Loucy (cell line): ENCODE results near the gene COL4A5.

Experiments
- EZH2phosphoT487 ChIP-seq: fragments of 200-600 bp; IDR thresholded peaks from 2 replicates; pipeline ENCODE4 v1.6.1; 2018; ENCODE audit warnings: antibody characterized with exemption, mild to moderate bottlenecking, moderate library complexity, borderline replicate concordance
- TF ChIP-seq, protein P1 (sequence below): fragments of 200-600 bp; sonication (generic); conservative IDR thresholded peaks from 2 replicates; pipeline ENCODE4 v1.5.1; 2014; ENCODE audit warnings: mild to moderate bottlenecking, antibody characterized with exemption, low read length

DNA sequence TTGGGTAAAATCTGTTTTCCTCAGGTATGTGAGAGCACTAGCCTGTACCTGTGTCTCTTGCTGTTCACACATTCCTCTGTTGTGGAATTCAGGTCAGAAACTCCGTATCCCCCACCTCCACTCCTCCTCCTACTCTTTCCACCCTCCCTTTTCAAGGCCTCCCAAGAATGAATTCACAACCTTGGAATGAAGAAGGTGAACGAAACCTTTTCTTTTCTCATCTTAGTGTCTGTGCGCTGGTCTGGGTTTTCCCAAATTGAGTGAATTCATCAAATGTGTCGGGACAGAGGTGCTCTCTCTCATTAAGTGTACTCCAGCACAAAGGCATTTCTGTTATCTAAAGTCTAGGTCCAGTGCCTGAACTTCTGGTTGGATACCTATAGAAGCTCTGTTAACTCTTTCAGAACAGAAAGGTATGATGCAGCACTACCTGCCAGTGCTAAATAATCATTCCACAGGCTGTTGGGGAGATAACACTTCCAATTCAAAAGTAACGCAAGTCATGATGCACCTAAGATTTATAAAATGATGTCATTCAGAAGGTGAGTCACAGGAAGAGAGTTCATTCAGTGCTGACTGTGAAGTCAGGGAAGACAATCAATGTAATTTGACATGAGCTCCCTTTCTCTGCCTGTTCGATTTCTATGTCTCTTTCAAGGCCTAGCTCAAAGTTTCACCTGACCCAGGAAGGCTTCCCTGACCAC is 43.3 kb upstream of the COL4A5 start:
- TF ChIP-seq, protein P1, sequence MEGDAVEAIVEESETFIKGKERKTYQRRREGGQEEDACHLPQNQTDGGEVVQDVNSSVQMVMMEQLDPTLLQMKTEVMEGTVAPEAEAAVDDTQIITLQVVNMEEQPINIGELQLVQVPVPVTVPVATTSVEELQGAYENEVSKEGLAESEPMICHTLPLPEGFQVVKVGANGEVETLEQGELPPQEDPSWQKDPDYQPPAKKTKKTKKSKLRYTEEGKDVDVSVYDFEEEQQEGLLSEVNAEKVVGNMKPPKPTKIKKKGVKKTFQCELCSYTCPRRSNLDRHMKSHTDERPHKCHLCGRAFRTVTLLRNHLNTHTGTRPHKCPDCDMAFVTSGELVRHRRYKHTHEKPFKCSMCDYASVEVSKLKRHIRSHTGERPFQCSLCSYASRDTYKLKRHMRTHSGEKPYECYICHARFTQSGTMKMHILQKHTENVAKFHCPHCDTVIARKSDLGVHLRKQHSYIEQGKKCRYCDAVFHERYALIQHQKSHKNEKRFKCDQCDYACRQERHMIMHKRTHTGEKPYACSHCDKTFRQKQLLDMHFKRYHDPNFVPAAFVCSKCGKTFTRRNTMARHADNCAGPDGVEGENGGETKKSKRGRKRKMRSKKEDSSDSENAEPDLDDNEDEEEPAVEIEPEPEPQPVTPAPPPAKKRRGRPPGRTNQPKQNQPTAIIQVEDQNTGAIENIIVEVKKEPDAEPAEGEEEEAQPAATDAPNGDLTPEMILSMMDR, result no peak
- TF ChIP-seq EZH2phosphoT487, result no peak
